Measurements from ENCODE around the gene SPDYE18. TPM values are rescaled to one million over a fixed set of nuclear protein-coding genes. Genes with fewer than 3 reads are reported as not detected.

The SPDYE18 gene, protein sequence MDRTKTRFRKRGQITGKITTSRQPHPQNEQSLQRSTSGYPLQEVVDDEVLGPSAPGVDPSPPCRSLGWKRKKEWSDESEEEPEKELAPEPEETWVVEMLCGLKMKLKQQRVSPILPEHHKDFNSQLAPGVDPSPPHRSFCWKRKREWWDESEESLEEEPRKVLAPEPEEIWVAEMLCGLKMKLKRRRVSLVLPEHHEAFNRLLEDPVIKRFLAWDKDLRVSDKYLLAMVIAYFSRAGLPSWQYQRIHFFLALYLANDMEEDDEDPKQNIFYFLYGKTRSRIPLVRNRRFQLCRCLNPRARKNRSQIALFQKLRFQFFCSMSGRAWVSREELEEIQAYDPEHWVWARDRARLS
- total RNA-seq: 0.19 and 0.28 TPM in 2 replicates

GRCh38 chr7:77062557-77062956 lies at the start of gene SPDYE18:
TSS of gene SPDYE18 (minus strand) at chr7:77062558. CDS start at chr7:77060512, 2,046 bp downstream.

DNA sequence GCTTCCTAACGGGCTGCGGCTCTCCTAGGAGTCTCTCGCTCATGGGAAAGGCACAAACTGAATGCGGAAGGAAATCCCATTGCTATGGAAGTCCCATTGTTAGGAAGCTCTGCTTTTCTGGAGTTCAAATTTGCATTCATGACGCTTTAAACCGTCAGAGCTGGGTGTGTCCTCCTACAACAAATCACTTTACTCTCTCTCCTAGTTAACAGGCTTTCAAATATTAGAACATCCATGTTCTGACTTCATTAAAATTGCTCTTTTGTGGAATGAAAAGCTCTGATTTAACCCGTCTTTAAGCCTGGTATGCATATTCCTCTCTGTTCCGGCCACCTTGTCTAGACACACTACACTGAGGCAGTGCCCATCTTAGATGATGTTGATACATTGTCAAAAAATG lies 30.1 kb downstream of the SPDYE18 start, which contains the start of gene SPDYE17:
Gene SPDYE17, minus strand, starts transcription at position 101 of the 400 bp plus-strand sequence. CDS start 1,791 bp downstream, outside the sequence.

Other genes with a start within 250 kb of the SPDYE18 start
- not detected in 2 replicates for gene SPDYE17, start 30.2 kb downstream of the SPDYE18 start, total RNA-seq
- 0.77 and 2.5 TPM in 2 replicates for gene CCDC146, start 60.1 kb upstream of the SPDYE18 start, total RNA-seq
- gene FGL2, start 137.3 kb upstream of the SPDYE18 start, total RNA-seq: 3.1 and 10.1 TPM in 2 replicates

All from regular cardiac myocyte (primary cell).